ENCODE results near the gene CBLC.

CBLC gene

GRCh38 chr19:44810234-44811121 lies 32.8 kb downstream of the CBLC start:
- Mint-ChIP-seq H3K27me3 (peaks cover 23% of the 10 kb centered on the region), H3K4me1 (no peaks in the 10 kb centered on the region), H3K27ac (no peak overlapping the region), H3K36me3 (ENCODE audit: low read depth) (no peaks in the 10 kb centered on the region), H3K4me3 (no peak overlapping the region), H3K9me3 (no peaks in the 10 kb centered on the region)
- ATAC-seq (no peak), DNase-seq (no peak)

DNA sequence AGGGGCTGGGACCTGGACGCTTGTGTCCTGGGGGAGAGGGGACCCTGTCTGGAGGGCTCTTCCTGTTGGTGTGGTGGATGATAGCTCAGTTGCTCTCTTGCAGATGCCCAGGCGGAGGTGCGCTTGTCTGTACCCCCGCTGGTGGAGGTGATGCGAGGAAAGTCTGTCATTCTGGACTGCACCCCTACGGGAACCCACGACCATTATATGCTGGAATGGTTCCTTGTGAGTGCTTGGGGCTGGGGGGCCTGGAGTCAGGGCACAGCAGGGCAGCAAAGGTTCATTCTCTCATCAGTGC lies 33.4 kb downstream of the CBLC start:
- H3K27me3 Mint-ChIP-seq = peaks cover 23% of the 10 kb centered on the region
- DNase-seq = no peak
- no peak overlapping the region for H3K27ac Mint-ChIP-seq
- ATAC-seq = no peak
- no peaks in the 10 kb centered on the region for H3K4me1 Mint-ChIP-seq
- no peaks in the 10 kb centered on the region for H3K36me3 Mint-ChIP-seq (ENCODE audit: low read depth)
- H3K9me3 Mint-ChIP-seq = no peaks in the 10 kb centered on the region
- H3K4me3 Mint-ChIP-seq = no peak overlapping the region

GRCh38 chr19:44812142-44812718 lies 34.5 kb downstream of the CBLC start:
- Mint-ChIP-seq H3K36me3 (ENCODE audit: low read depth) (no peaks in the 10 kb centered on the region), H3K27me3 (peaks cover 23% of the 10 kb centered on the region), H3K4me1 (no peaks in the 10 kb centered on the region), H3K9me3 (no peaks in the 10 kb centered on the region), H3K27ac (no peak overlapping the region), H3K4me3 (no peak overlapping the region)
- ATAC-seq = no peak
- DNase-seq = no peak

- Mint-ChIP-seq H3K4me1 (no peaks in the 10 kb centered on the region), H3K4me3 (peak overlapping the region; percentile 17)
- no peak for ATAC-seq
These were observed 35.6 kb downstream of the CBLC start for GRCh38 chr19:44813070-44813840.

GRCh38 chr19:44813841-44814470 lies 36.3 kb downstream of the CBLC start:
- H3K9me3 Mint-ChIP-seq = no peaks in the 10 kb centered on the region
- peak overlapping the region; percentile 17 for H3K4me3 Mint-ChIP-seq
- no peaks in the 10 kb centered on the region for H3K4me1 Mint-ChIP-seq
- DNase-seq (no peak), ATAC-seq (no peak)
- H3K36me3 Mint-ChIP-seq (ENCODE audit: low read depth) = no peaks in the 10 kb centered on the region
- peaks cover 16% of the 10 kb centered on the region for H3K27me3 Mint-ChIP-seq
- H3K27ac Mint-ChIP-seq = no peak overlapping the region

More at GRCh38 chr19:44813070-44813840, 35.6 kb downstream of the CBLC start:
- no peak for DNase-seq
- Mint-ChIP-seq H3K27me3 (peaks cover 19% of the 10 kb centered on the region), H3K9me3 (no peaks in the 10 kb centered on the region), H3K36me3 (ENCODE audit: low read depth) (no peaks in the 10 kb centered on the region), H3K27ac (no peak overlapping the region)

DNA sequence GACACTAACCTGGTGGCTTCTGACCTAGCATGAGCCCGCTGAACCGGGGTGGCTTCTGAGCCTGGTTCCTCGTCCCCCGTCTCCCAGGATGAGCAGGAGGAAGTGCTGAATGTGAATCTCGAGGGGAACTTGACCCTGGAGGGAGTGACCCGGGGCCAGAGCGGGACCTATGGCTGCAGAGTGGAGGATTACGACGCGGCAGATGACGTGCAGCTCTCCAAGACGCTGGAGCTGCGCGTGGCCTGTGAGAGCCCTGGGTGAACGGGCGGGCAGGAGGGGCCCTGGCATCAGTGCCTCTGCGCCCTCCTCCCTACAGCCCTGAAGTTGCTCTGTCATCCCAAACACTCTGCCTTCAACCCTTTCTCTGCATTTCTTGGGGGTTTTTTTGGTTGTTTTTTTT lies 36.8 kb downstream of the CBLC start:
- no peaks in the 10 kb centered on the region for H3K9me3 Mint-ChIP-seq
- no peak overlapping the region for H3K4me3 Mint-ChIP-seq
- peaks cover 11% of the 10 kb centered on the region for H3K27me3 Mint-ChIP-seq
- no peak for DNase-seq
- no peak for ATAC-seq
- H3K4me1 Mint-ChIP-seq = no peaks in the 10 kb centered on the region
- H3K36me3 Mint-ChIP-seq (ENCODE audit: low read depth) = no peaks in the 10 kb centered on the region
- H3K27ac Mint-ChIP-seq = no peak overlapping the region

DNA sequence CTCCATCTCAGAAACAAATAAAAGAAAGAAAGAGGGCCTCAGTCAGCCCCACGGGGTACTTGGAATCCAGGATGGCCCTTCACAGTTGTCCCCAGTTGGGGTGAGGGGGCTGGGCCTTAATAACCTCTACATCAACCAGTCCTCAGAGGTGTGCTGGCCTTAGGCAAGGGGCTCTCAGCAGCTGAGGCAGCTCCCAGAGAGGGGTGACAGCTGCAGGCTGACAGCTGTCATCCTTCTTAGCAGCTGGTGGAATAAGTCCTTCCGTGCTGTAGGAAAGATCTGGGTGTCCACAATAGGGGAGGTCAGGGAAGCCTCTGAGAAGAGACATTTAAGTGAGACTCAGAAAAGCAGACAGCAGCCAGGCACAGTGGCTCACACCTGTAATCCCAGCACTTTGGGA lies 38.6 kb downstream of the CBLC start:
- no peak for DNase-seq

GRCh38 chr19:44817725-44818465 lies 40.2 kb downstream of the CBLC start:
- Mint-ChIP-seq H3K4me3 (no peak overlapping the region), H3K9me3 (no peaks in the 10 kb centered on the region), H3K27ac (no peak overlapping the region), H3K36me3 (ENCODE audit: low read depth) (no peaks in the 10 kb centered on the region), H3K4me1 (no peaks in the 10 kb centered on the region), H3K27me3 (peaks cover 3% of the 10 kb centered on the region)
- DNase-seq = no peak
- ATAC-seq = no peak

More for the DNA sequence above, 38.6 kb downstream of the CBLC start:
- no peaks in the 10 kb centered on the region for H3K36me3 Mint-ChIP-seq (ENCODE audit: low read depth)
- no peaks in the 10 kb centered on the region for H3K9me3 Mint-ChIP-seq
- H3K27ac Mint-ChIP-seq = no peak overlapping the region
- H3K27me3 Mint-ChIP-seq = peaks cover 4% of the 10 kb centered on the region
- no peaks in the 10 kb centered on the region for H3K4me1 Mint-ChIP-seq
- no peak for ATAC-seq
- no peak overlapping the region for H3K4me3 Mint-ChIP-seq

GRCh38 chr19:44818466-44819031 lies 40.9 kb downstream of the CBLC start:
- H3K27me3 Mint-ChIP-seq = peaks cover 4% of the 10 kb centered on the region
- ATAC-seq = no peak
- no peaks in the 10 kb centered on the region for H3K36me3 Mint-ChIP-seq (ENCODE audit: low read depth)
- no peak overlapping the region for H3K27ac Mint-ChIP-seq
- H3K4me1 Mint-ChIP-seq = no peaks in the 10 kb centered on the region
- no peaks in the 10 kb centered on the region for H3K9me3 Mint-ChIP-seq
- H3K4me3 Mint-ChIP-seq = no peak overlapping the region
- DNase-seq = no peak

DNA sequence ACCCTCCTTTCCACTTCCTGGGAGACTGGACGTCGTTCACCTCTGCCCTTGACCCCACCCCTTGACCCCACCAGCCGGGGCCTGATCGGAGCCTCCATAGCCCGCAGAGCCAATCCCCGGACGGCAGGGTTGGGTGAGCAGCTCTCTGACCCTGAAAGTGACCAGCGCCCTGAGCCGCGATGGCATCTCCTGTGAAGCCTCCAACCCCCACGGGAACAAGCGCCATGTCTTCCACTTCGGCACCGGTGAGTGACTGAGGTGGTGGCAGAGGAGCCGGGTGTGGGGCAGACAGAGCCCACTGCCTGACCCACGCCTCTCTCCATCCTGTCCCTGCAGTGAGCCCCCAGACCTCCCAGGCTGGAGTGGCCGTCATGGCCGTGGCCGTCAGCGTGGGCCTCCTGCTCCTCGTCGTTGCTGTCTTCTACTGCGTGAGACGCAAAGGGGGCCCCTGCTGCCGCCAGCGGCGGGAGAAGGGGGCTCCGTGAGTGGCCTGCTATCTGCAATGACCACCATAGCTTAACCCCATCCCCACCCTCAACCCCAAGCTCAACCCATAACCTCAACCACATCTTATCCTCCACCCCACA lies 41.6 kb downstream of the CBLC start:
- Mint-ChIP-seq H3K27me3 (peaks cover 4% of the 10 kb centered on the region), H3K9me3 (no peaks in the 10 kb centered on the region), H3K4me3 (no peak overlapping the region), H3K4me1 (no peaks in the 10 kb centered on the region), H3K36me3 (ENCODE audit: low read depth) (no peaks in the 10 kb centered on the region), H3K27ac (no peak overlapping the region)
- ATAC-seq (no peak), DNase-seq (no peak)

- no peaks in the 10 kb centered on the region for H3K9me3 Mint-ChIP-seq
- no peaks in the 10 kb centered on the region for H3K36me3 Mint-ChIP-seq (ENCODE audit: low read depth)
- no peaks in the 10 kb centered on the region for H3K4me1 Mint-ChIP-seq
- ATAC-seq = no peak
- H3K27me3 Mint-ChIP-seq = peaks cover 4% of the 10 kb centered on the region
- DNase-seq = no peak
- H3K27ac Mint-ChIP-seq = no peak overlapping the region
- H3K4me3 Mint-ChIP-seq = no peak overlapping the region
These were observed 43.2 kb downstream of the CBLC start for GRCh38 chr19:44820648-44821609.

DNA sequence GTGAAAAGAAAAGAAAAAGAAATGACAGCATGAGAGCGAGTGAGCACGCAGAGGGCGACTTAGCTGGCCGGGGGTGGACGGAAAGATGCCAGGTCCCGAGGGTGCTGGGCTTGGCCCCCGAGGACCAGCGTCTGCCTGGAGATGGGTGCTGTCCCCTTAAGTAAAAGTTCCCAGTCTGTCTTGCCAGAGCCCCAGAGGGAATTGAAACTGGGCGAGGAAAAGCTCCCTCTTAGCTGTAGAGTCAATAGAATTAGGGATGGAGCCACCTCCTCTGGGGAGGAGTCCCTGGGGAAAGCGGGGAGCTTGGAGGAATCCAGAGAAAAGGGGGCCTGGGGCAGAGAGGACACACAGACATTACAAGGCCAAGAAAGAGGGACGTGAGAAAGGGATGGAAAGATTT lies 44.5 kb downstream of the CBLC start:
- H3K27ac Mint-ChIP-seq = no peak overlapping the region
- DNase-seq = no peak
- H3K4me3 Mint-ChIP-seq = no peak overlapping the region
- no peaks in the 10 kb centered on the region for H3K4me1 Mint-ChIP-seq
- ATAC-seq = no peak
- H3K36me3 Mint-ChIP-seq (ENCODE audit: low read depth) = no peaks in the 10 kb centered on the region
- peaks cover 4% of the 10 kb centered on the region for H3K27me3 Mint-ChIP-seq
- H3K9me3 Mint-ChIP-seq = no peaks in the 10 kb centered on the region
